ENCODE results near the gene ZNF585A.

DNA sequence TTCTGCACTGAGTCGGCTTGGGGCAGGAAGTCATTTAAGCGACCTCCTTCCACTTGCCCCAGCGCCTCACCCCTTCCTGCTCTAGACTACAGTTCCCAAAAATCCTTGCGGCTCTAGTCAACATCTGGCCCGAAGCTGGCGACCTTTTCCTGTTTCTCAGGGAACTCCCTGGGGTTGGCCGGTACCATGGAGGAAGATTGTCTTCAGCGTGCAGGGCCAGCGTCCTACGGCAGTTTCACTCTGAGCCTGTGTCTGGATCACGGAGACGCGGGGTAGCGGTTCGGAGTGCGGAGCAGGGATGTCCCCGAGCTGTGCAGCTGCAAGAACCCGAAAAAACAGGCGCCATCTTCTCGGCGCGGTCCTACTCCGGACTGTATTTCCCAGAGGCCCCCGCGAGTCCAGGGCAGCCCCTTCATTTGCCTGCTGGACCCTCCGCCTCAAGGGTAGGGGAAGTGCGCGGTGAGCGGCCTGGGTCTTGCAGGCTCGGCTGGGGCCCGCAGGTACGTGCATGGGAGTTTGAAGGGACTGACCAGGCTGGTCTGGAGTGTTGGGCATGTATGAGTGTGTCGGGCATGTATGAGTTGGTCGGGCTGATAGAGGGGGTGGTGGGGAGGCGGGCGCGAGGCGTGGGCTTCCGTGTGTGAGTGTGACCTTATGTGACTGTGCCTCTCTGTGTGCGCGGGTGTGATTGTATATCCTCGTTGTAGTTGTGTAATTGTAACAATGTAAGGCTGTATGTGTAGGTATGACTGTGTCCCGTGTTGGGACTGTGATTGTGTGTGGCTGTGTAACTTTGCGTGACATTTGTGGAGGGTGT, 45.5 kb upstream of the ZNF585A start, which contains the start of gene ZNF383:
- no peak for TF ChIP-seq CTCF (IDR thresholded peaks at IDR 0.05)
- peak; percentile 32 to 52 for TF ChIP-seq POLR2A (IDR thresholded peaks at IDR 0.05)
